ENCODE data around the gene FAM118B. TPM values are rescaled to one million over a fixed set of nuclear protein-coding genes. Genes with fewer than 3 reads are reported as not detected.

The FAM118B gene
- total and polyA plus RNA-seq, 2 donors from 2014 or later, result 14.0 to 21.5 TPM

DNA sequence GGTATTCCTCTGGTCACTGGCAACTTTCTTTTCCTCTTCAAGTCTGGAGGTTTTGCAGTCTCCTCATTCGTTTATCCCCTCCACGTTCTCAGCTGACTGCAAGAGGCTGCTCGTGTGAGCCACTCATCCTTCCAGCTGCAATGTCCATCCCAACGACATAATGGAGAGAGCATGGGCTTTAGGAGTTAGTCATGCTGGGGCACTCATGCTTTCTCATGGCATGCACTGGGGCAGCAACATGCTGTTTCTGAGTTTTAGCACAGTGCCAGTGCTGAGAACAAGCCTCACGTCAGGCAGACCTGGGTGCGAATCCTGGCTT, 99.4 kb downstream of the FAM118B start:
- H3K9ac ChIP-seq (ENCODE audit: low read length in 3 of 3), result peak overlapping the region in 1 of 3 donors; percentile 16
- H3K4me1 ChIP-seq (ENCODE audit: control insufficient read depth in 2 of 3, insufficient read depth in 2 of 3, low read depth in 1 of 3, low read length in 3 of 3), result peaks cover 0 to 4% (median 0%) of the 10 kb centered on the region in 3 donors
- no peak overlapping the region for H3K4me3 ChIP-seq (ENCODE audit: low read length in 3 of 3)
- H3K9me3 ChIP-seq (ENCODE audit: control insufficient read depth in 2 of 3, insufficient read depth in 1 of 3, low read length in 3 of 3), result peaks cover 0 to 2% (median 0%) of the 10 kb centered on the region in 3 donors
- intact Hi-C loops (cut with DNase I), result loop anchor here (5.0 kb wide), 1 partner anchor 171 kb away; no protein-coding TSS in a partner anchor
- FAIRE-seq, result no peak
- H3K36me3 ChIP-seq (ENCODE audit: control insufficient read depth in 2 of 3, insufficient read depth in 3 of 3, low read length in 3 of 3), result peaks cover 0 to 3% (median 2%) of the 10 kb centered on the region in 3 donors
- TF ChIP-seq, protein P1, sequence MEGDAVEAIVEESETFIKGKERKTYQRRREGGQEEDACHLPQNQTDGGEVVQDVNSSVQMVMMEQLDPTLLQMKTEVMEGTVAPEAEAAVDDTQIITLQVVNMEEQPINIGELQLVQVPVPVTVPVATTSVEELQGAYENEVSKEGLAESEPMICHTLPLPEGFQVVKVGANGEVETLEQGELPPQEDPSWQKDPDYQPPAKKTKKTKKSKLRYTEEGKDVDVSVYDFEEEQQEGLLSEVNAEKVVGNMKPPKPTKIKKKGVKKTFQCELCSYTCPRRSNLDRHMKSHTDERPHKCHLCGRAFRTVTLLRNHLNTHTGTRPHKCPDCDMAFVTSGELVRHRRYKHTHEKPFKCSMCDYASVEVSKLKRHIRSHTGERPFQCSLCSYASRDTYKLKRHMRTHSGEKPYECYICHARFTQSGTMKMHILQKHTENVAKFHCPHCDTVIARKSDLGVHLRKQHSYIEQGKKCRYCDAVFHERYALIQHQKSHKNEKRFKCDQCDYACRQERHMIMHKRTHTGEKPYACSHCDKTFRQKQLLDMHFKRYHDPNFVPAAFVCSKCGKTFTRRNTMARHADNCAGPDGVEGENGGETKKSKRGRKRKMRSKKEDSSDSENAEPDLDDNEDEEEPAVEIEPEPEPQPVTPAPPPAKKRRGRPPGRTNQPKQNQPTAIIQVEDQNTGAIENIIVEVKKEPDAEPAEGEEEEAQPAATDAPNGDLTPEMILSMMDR (IDR thresholded peaks at IDR 0.05; ENCODE audit: borderline replicate concordance, extremely low read depth, insufficient read depth), result no peak
- no peak for DNase-seq
- H3K27ac ChIP-seq (ENCODE audit: low read depth in 2 of 2, low read length in 2 of 2), result no peak overlapping the region
- H3K27me3 ChIP-seq (ENCODE audit: control insufficient read depth, insufficient read depth, low read length), result no peaks in the 10 kb centered on the region

DNA sequence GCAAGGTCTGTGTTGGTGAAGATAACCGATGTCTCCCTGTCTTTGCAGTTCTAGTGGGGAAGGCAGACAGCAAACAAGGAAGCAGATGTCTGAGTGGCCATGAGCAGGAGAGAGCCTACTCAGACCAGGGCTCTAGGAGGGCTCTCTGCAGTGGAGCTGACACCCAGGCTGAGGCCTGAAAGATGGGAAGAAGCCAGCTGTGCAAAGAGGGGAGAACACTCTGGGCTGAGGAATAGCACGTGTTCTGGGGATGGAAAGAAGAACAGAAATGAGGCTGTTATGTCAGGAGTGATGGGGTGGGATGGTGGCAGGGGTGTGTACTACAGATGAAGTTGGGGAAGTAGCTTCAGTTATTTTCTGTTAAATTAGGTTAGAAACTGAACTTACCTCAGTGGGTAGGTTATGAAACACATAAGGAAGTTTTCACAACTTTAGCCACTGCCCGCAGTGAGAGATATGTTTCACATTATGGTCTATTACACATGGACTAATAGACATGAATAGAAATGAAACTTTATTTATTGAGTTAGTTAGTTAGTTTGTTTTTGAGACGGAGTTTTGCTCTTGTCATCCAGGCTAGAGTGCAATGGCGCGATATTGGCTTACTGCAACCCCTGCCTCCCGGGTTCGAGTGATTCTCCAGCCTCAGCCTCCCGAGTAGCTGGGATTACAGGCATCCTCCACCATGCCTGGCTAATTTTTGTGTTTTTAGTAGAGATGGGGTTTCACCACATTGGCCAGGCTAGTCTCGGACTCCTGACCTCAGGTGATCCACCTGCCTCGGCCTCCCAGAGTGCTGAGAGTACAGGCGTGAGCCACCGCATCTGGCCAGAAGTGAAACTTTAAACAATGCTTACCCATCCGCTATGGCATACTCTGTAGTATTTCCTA, 100.1 kb downstream of the FAM118B start:
- H3K9me3 ChIP-seq (ENCODE audit: control insufficient read depth in 2 of 3, insufficient read depth in 1 of 3, low read length in 3 of 3), result peaks cover 0 to 3% (median 0%) of the 10 kb centered on the region in 3 donors
- no peak overlapping the region for H3K4me3 ChIP-seq (ENCODE audit: low read length in 3 of 3)
- H3K36me3 ChIP-seq (ENCODE audit: control insufficient read depth in 2 of 3, insufficient read depth in 3 of 3, low read length in 3 of 3), result peaks cover 0 to 3% (median 2%) of the 10 kb centered on the region in 3 donors
- peaks cover 0 to 4% (median 0%) of the 10 kb centered on the region in 3 donors for H3K4me1 ChIP-seq (ENCODE audit: control insufficient read depth in 2 of 3, insufficient read depth in 2 of 3, low read depth in 1 of 3, low read length in 3 of 3)
- intact Hi-C loops (cut with DNase I), result loop anchor here (5.0 kb wide), 1 partner anchor 171 kb away; no protein-coding TSS in a partner anchor
- DNase-seq (no peak), FAIRE-seq (no peak)
- TF ChIP-seq, protein P1 (IDR thresholded peaks at IDR 0.05; ENCODE audit: borderline replicate concordance, extremely low read depth, insufficient read depth), result no peak
- H3K27me3 ChIP-seq (ENCODE audit: control insufficient read depth, insufficient read depth, low read length), result no peaks in the 10 kb centered on the region
- H3K9ac ChIP-seq (ENCODE audit: low read length in 3 of 3), result no peak overlapping the region
- H3K27ac ChIP-seq (ENCODE audit: low read depth in 2 of 2, low read length in 2 of 2), result no peak overlapping the region

Other genes with a start within 250 kb of the FAM118B start
- gene CDON, start 148.9 kb upstream of the FAM118B start, total RNA-seq, result 4.0 TPM
- gene CDON, start 148.9 kb upstream of the FAM118B start, polyA plus RNA-seq (ENCODE audit: insufficient read depth, low read depth, low replicate concordance), result 0.45 TPM
- gene RPUSD4, start 132 bp upstream of the FAM118B start, total RNA-seq, result 20.7 TPM
- 13.6 TPM for gene RPUSD4, start 132 bp upstream of the FAM118B start, polyA plus RNA-seq (ENCODE audit: insufficient read depth, low read depth, low replicate concordance)
- gene SRPRA, start 57.1 kb downstream of the FAM118B start, total RNA-seq, result 116 TPM
- 55.2 TPM for gene SRPRA, start 57.1 kb downstream of the FAM118B start, polyA plus RNA-seq (ENCODE audit: insufficient read depth, low read depth, low replicate concordance)
- 21.5 TPM for gene FOXRED1, start 57.4 kb downstream of the FAM118B start, total RNA-seq
- gene FOXRED1, start 57.4 kb downstream of the FAM118B start, polyA plus RNA-seq (ENCODE audit: insufficient read depth, low read depth, low replicate concordance), result 37.1 TPM
- 12.1 TPM for gene TIRAP, start 71.3 kb downstream of the FAM118B start, total RNA-seq
- 5.8 TPM for gene TIRAP, start 71.3 kb downstream of the FAM118B start, polyA plus RNA-seq (ENCODE audit: insufficient read depth, low read depth, low replicate concordance)
- 24.2 TPM for gene DCPS, start 92.3 kb downstream of the FAM118B start, total RNA-seq
- 23.9 TPM for gene DCPS, start 92.3 kb downstream of the FAM118B start, polyA plus RNA-seq (ENCODE audit: insufficient read depth, low read depth, low replicate concordance)
- 27.4 TPM for gene ST3GAL4, start 143.9 kb downstream of the FAM118B start, total RNA-seq
- 72.8 TPM for gene ST3GAL4, start 143.9 kb downstream of the FAM118B start, polyA plus RNA-seq (ENCODE audit: insufficient read depth, low read depth, low replicate concordance)

All from kidney (tissue), 14 donors.